ELR (cell line): Measurements from ENCODE around the gene CYP19A1.

Source experiments
- DNase-seq: peaks from one replicate; pipeline ENCODE4 v3.0.0-alpha.2; 2015; ENCODE audit warnings: low read depth

Gene CYP19A1

GRCh38 chr15:51338496-51338895 is at the start of gene CYP19A1:
Gene CYP19A1 (minus strand): TSS chr15:51338596. CDS start chr15:51242912, 95,684 bp downstream.
- DNase-seq: no peak

- DNase-seq: no peak
Observed at GRCh38 chr15:51387699-51388041, 49.3 kb upstream of the CYP19A1 start.

- no peak for DNase-seq
Observed at GRCh38 chr15:51386960-51387698, 48.7 kb upstream of the CYP19A1 start.

- no peak for DNase-seq
Observed at GRCh38 chr15:51386486-51386885, 48.1 kb upstream of the CYP19A1 start.

GRCh38 chr15:51386029-51386428 is 47.6 kb upstream of the CYP19A1 start:
- no peak for DNase-seq

- DNase-seq: peak; percentile 64
Observed at GRCh38 chr15:51382787-51383186, 44.4 kb upstream of the CYP19A1 start.

GRCh38 chr15:51380999-51381806 is 42.8 kb upstream of the CYP19A1 start:
- DNase-seq: peak; percentile 83

GRCh38 chr15:51379390-51379789 is 41.0 kb upstream of the CYP19A1 start:
- DNase-seq: no peak

- DNase-seq: no peak
Observed at GRCh38 chr15:51378406-51378805, 40.0 kb upstream of the CYP19A1 start.

- DNase-seq: peak; percentile 91
Observed at GRCh38 chr15:51377038-51377786, 38.8 kb upstream of the CYP19A1 start.

GRCh38 chr15:51375966-51376640 is 37.7 kb upstream of the CYP19A1 start:
- DNase-seq: peak; percentile 78

GRCh38 chr15:51374131-51374530 is 35.7 kb upstream of the CYP19A1 start:
- no peak for DNase-seq

GRCh38 chr15:51371266-51371665 is 32.9 kb upstream of the CYP19A1 start:
- no peak for DNase-seq

- no peak for DNase-seq
Observed at GRCh38 chr15:51369451-51369761, 31.0 kb upstream of the CYP19A1 start.

GRCh38 chr15:51368751-51369450 is 30.5 kb upstream of the CYP19A1 start:
- peak; percentile 90 for DNase-seq

GRCh38 chr15:51368307-51368706 is 29.9 kb upstream of the CYP19A1 start:
- DNase-seq: no peak

- DNase-seq: no peak
Observed at GRCh38 chr15:51367322-51367976, 29.1 kb upstream of the CYP19A1 start.

- peak; percentile 19 for DNase-seq
Observed at GRCh38 chr15:51366920-51367319, 28.5 kb upstream of the CYP19A1 start.

GRCh38 chr15:51366071-51366470 is 27.7 kb upstream of the CYP19A1 start:
- no peak for DNase-seq

- DNase-seq: no peak
Observed at GRCh38 chr15:51365417-51365816, 27.0 kb upstream of the CYP19A1 start.

GRCh38 chr15:51363383-51363782 is 25.0 kb upstream of the CYP19A1 start:
- no peak for DNase-seq
